H1 (cell line): Measurements from ENCODE around the gene FHAD1. TPM values are rescaled to one million over a fixed set of nuclear protein-coding genes. Genes with fewer than 3 reads are reported as not detected.

Experiments
- CTCF ChIA-PET: fragments of 300-600 bp; sonication (Branson Sonifier 250); formaldehyde crosslinking; loops from one replicate; lab custom pipeline; 2021; ENCODE audit not compliant: partially characterized antibody; lab: Charles Lee
- POLR2A ChIA-PET: fragments of 300-600 bp; sonication (Branson Sonifier 250); formaldehyde crosslinking; loops from one replicate; lab custom pipeline; 2021; ENCODE audit warnings: inconsistent platforms; ENCODE audit not compliant: partially characterized antibody; lab: Charles Lee
- DNase-seq, 2 experiments: peaks; one replicate each; pipeline versions ENCODE4 v3.0.0 to v3.0.0-alpha.2; 2010 to 2022; ENCODE audit warnings: low spot score in 2 of 2, low read depth in 1 of 2, mixed read lengths in 1 of 2
- FAIRE-seq: peaks from 2 replicates; lab custom pipeline; 2011; peaks lifted over from hg19 to GRCh38; lab: Jason Lieb, UNC
- H2AFZ ChIP-seq: 2 replicates; pipeline ENCODE4 v1.8.1; 2012; ENCODE audit warnings: low read length, inconsistent platforms
- H2AK5ac ChIP-seq: 2 replicates; pipeline ENCODE4 v1.6.1; 2013; ENCODE audit warnings: low read depth, low read length
- H2BK120ac ChIP-seq: replicated peaks from 2 replicates; pipeline ENCODE3; 2013; ENCODE audit warnings: low read depth, low read length, inconsistent platforms
- H2BK12ac ChIP-seq: 2 replicates; pipeline ENCODE4 v1.6.1; 2013; ENCODE audit warnings: low read depth, low read length
- H2BK15ac ChIP-seq: 2 replicates; pipeline ENCODE4 v1.6.1; 2013; ENCODE audit warnings: low read length
- H2BK20ac ChIP-seq: 2 replicates; pipeline ENCODE4 v1.6.1; 2013; ENCODE audit warnings: low read length
- H2BK5ac ChIP-seq: 2 replicates; pipeline ENCODE4 v1.6.1; 2013; ENCODE audit warnings: low read depth, low read length
- H3K14ac ChIP-seq: 2 replicates; pipeline ENCODE4 v1.6.1; 2013; ENCODE audit warnings: inconsistent platforms; ENCODE audit not compliant: insufficient read length
- H3K18ac ChIP-seq: 2 replicates; pipeline ENCODE4 v1.6.1; 2013; ENCODE audit warnings: low read length; ENCODE audit errors: extremely low read depth
- H3K23ac ChIP-seq: 2 replicates; pipeline ENCODE4 v1.6.1; 2013; ENCODE audit warnings: inconsistent platforms; ENCODE audit not compliant: insufficient read length
- H3K23me2 ChIP-seq: 2 replicates; pipeline ENCODE4 v1.6.1; 2013; ENCODE audit warnings: low read depth, low read length
- H3K27ac ChIP-seq: 2 replicates; pipeline ENCODE4 v1.6.1; 2011; ENCODE audit warnings: low read depth, low read length, inconsistent platforms
- H3K27me3 ChIP-seq, 4 experiments: replicated peaks in 1 of 4; 1 replicate in 1 of 4; 2 replicates in 3 of 4; pipeline versions ENCODE4 v1.6.1 to v1.8.1; 2011 to 2013; ENCODE audit warnings: low read length in 3 of 4, mild to moderate bottlenecking in 3 of 4, inconsistent platforms in 2 of 4, mixed read lengths in 2 of 4, moderate library complexity in 1 of 4; ENCODE audit not compliant: control insufficient read depth in 3 of 4, insufficient read depth in 3 of 4; ENCODE audit errors: extremely low read depth in 1 of 4
- H3K36me3 ChIP-seq, 4 experiments: 2 replicates each; pipeline versions ENCODE4 v1.6.1 to v1.8.1; 2011 to 2013; ENCODE audit warnings: mild to moderate bottlenecking in 4 of 4, low read length in 3 of 4, moderate library complexity in 2 of 4, control low read depth in 1 of 4, inconsistent platforms in 1 of 4; ENCODE audit not compliant: insufficient read depth in 4 of 4, control insufficient read depth in 2 of 4
- H3K4ac ChIP-seq: replicated peaks from 2 replicates; pipeline ENCODE3; 2013; ENCODE audit warnings: low read length, low read depth, mixed read lengths, inconsistent platforms; ENCODE audit not compliant: insufficient read length
- H3K4me1 ChIP-seq, 4 experiments: replicated peaks in 1 of 4; 1 replicate in 1 of 4; 2 replicates in 3 of 4; pipeline versions ENCODE4 v1.6.1 to v1.8.1; 2011 to 2013; ENCODE audit warnings: low read length in 3 of 4, inconsistent platforms in 2 of 4, mixed read lengths in 1 of 4; ENCODE audit not compliant: insufficient read depth in 4 of 4, control insufficient read depth in 3 of 4
- H3K4me2 ChIP-seq, 2 experiments: 2 replicates each; pipeline versions ENCODE4 v1.6.1 to v1.8.1; 2011 to 2013; ENCODE audit warnings: low read depth in 2 of 2, low read length in 2 of 2, control low read depth in 1 of 2, inconsistent platforms in 1 of 2, mild to moderate bottlenecking in 1 of 2; ENCODE audit not compliant: insufficient read depth in 1 of 2
- H3K4me3 ChIP-seq, 4 experiments: fragments of 200-600, 300-600 bp in 1 of 4; sonication (generic), shearing (Covaris generic), sonication (Bioruptor Twin) in 1 of 4; 2 replicates each; pipeline versions ENCODE4 v1.5.1 to v1.8.1; 2011 to 2016; ENCODE audit warnings: low read length in 4 of 4, low read depth in 3 of 4, control low read depth in 2 of 4, inconsistent platforms in 2 of 4, mild to moderate bottlenecking in 2 of 4, mixed read lengths in 1 of 4, moderate library complexity in 1 of 4; ENCODE audit not compliant: insufficient read depth in 2 of 4; ENCODE audit errors: extremely low read depth in 1 of 4
- H3K56ac ChIP-seq: replicated peaks from 2 replicates; pipeline ENCODE3; 2013; ENCODE audit warnings: low read depth, mild to moderate bottlenecking, mixed read lengths, low read length, inconsistent platforms; ENCODE audit not compliant: insufficient read length
- H3K79me1 ChIP-seq: 2 replicates; pipeline ENCODE4 v1.6.1; 2013; ENCODE audit warnings: low read depth, low read length, control low read depth
- H3K79me2 ChIP-seq, 2 experiments: 2 replicates each; pipeline versions ENCODE4 v1.6.1 to v1.8.1; 2012 to 2013; ENCODE audit warnings: low read length in 2 of 2, mild to moderate bottlenecking in 2 of 2, inconsistent platforms in 1 of 2; ENCODE audit not compliant: insufficient read depth in 2 of 2, control insufficient read depth in 1 of 2
- H3K9ac ChIP-seq, 4 experiments: replicated peaks in 1 of 4; 1 replicate in 1 of 4; 2 replicates in 3 of 4; pipeline versions ENCODE4 v1.6.1 to v1.8.1; 2011 to 2013; ENCODE audit warnings: low read depth in 3 of 4, low read length in 3 of 4, control low read depth in 2 of 4, mild to moderate bottlenecking in 2 of 4, moderate library complexity in 2 of 4, inconsistent platforms in 1 of 4; ENCODE audit errors: extremely low read depth in 1 of 4
- H3K9me3 ChIP-seq, 2 experiments: 2 replicates each; pipeline versions ENCODE4 v1.6.1 to v1.8.1; 2012 to 2013; ENCODE audit warnings: mild to moderate bottlenecking in 2 of 2, moderate library complexity in 2 of 2, control low read depth in 1 of 2, inconsistent platforms in 1 of 2, low read depth in 1 of 2, low read length in 1 of 2, mixed read lengths in 1 of 2; ENCODE audit not compliant: insufficient read depth in 2 of 2
- H4K20me1 ChIP-seq, 2 experiments: replicated peaks in 1 of 2; 2 replicates each; pipeline versions ENCODE3 to v1.8.1; 2011 to 2013; ENCODE audit warnings: inconsistent platforms in 2 of 2, low read length in 2 of 2, mild to moderate bottlenecking in 1 of 2; ENCODE audit not compliant: insufficient read depth in 2 of 2, control insufficient read depth in 1 of 2
- H4K5ac ChIP-seq: 2 replicates; pipeline ENCODE4 v1.6.1; 2013; ENCODE audit warnings: low read length, low read depth, mixed read lengths, inconsistent platforms; ENCODE audit not compliant: insufficient read length
- H4K8ac ChIP-seq: 2 replicates; pipeline ENCODE4 v1.8.0; 2013; ENCODE audit warnings: mild to moderate bottlenecking, moderate library complexity, low read length, inconsistent platforms; ENCODE audit not compliant: insufficient read depth; ENCODE audit errors: extremely low read depth
- H4K91ac ChIP-seq: replicated peaks from 2 replicates; pipeline ENCODE3; 2013; ENCODE audit warnings: low read length, mixed read lengths, inconsistent platforms; ENCODE audit not compliant: insufficient read length
- BACH1 ChIP-seq: IDR thresholded peaks from 2 replicates; pipeline ENCODE4 v1.6.1; 2012; ENCODE audit warnings: low read length, improper control_type of control experiment
- BCL11A ChIP-seq, 2 experiments: IDR thresholded peaks; one replicate each; pipeline ENCODE4 v1.6.1; 2011; ENCODE audit warnings: low read depth in 2 of 2, low read length in 2 of 2, mild to moderate bottlenecking in 2 of 2
- CEBPB ChIP-seq: IDR thresholded peaks from 2 replicates; pipeline ENCODE4 v1.6.1; 2012; ENCODE audit warnings: low read depth, low read length
- CHD1 ChIP-seq: IDR thresholded peaks from 2 replicates; pipeline ENCODE4 v1.6.1; 2012; ENCODE audit warnings: low read depth, low read length, improper control_type of control experiment
- EGR1 ChIP-seq: IDR thresholded peaks from 2 replicates; pipeline ENCODE4 v1.6.1; 2011; ENCODE audit warnings: low read depth, low read length, borderline replicate concordance
- HDAC2 ChIP-seq, 2 experiments: fragments of 300-600 bp in 1 of 2; sonication (generic) in 1 of 2; IDR thresholded peaks; 2 replicates each; pipeline ENCODE4 v1.6.1; 2011 to 2012; ENCODE audit warnings: low read depth in 2 of 2, low read length in 2 of 2, mild to moderate bottlenecking in 2 of 2, moderate library complexity in 2 of 2, borderline replicate concordance in 1 of 2, inconsistent platforms in 1 of 2
- HDAC6 ChIP-seq: IDR thresholded peaks from one replicate; pipeline ENCODE4 v1.7.1; 2012; ENCODE audit warnings: low read depth, mild to moderate bottlenecking, inconsistent platforms, low read length, moderate library complexity
- KDM1A ChIP-seq: fragments of 200-600, 300-600 bp; sonication (generic); IDR thresholded peaks from 2 replicates; pipeline ENCODE4 v1.7.1; 2016; ENCODE audit warnings: mild to moderate bottlenecking, low read length, borderline replicate concordance
- MAFK ChIP-seq: IDR thresholded peaks from 2 replicates; pipeline ENCODE4 v1.6.1; 2012; ENCODE audit warnings: low read depth, mild to moderate bottlenecking, improper control_type of control experiment, low read length
- NRF1 ChIP-seq: IDR thresholded peaks from 2 replicates; pipeline ENCODE4 v1.6.1; 2011; ENCODE audit warnings: mild to moderate bottlenecking, low read depth, low read length, improper control_type of control experiment
- POLR2A ChIP-seq, 2 experiments: IDR thresholded peaks; 1 replicate in 1 of 2; 2 replicates in 1 of 2; pipeline ENCODE4 v1.6.1; 2011; ENCODE audit warnings: low read depth in 2 of 2, low read length in 2 of 2, mild to moderate bottlenecking in 2 of 2; ENCODE audit errors: control extremely low read depth in 1 of 2
- RXRA ChIP-seq: IDR thresholded peaks from 2 replicates; pipeline ENCODE4 v1.6.1; 2011; ENCODE audit warnings: low read depth, mild to moderate bottlenecking, low read length, moderate library complexity; ENCODE audit not compliant: insufficient read depth
- SUZ12 ChIP-seq: fragments of 200-600 bp; sonication (generic); IDR thresholded peaks from 2 replicates; pipeline ENCODE4 v1.6.1; 2012; ENCODE audit warnings: mild to moderate bottlenecking, inconsistent platforms, low read length, moderate library complexity, mixed read lengths
- WGBS, 2 experiments: shearing (Covaris generic) in 1 of 2; methylation state at CpG; one replicate each; pipeline versions ENCODE4 v1.1.6 to v1.1.7; 2013 to 2015; ENCODE audit warnings: low lambda C conversion rate in 2 of 2, mixed read lengths in 2 of 2, inconsistent platforms in 1 of 2, low coverage in 1 of 2, missing lambda C conversion rate in 1 of 2; ENCODE audit not compliant: insufficient replicate concordance in 2 of 2, insufficient coverage in 1 of 2, insufficient read length in 1 of 2; ENCODE audit errors: extremely low coverage in 1 of 2, missing lambda C conversion rate in 1 of 2; 5-methylcytosine and 5-hydroxymethylcytosine counted together
- polyA plus RNA-seq, 7 experiments: library from polyadenylated mRNA; depleted of rRNA in 3 of 7; stranded (reverse) in 5 of 7; unstranded in 2 of 7; fragments of >200 nt in 5 of 7; fragments of 200-250 nt in 2 of 7; gene quantifications; 1 replicate in 5 of 7; 2 replicates in 1 of 7; 4 replicates in 1 of 7; pipeline versions ENCODE4 v1.2.1 to v1.2.3, GENCODE V29; 2011 to 2013; ENCODE audit warnings: missing spikeins in 2 of 7, mixed read lengths in 2 of 7
- total RNA-seq: library from RNA; stranded (reverse); fragmentation: NEBNext Ultra II Directional; extraction: Animal tissue kit (Norgen Biotek cat#: 25700); gene quantifications from 2 replicates; pipeline ENCODE4 v1.2.1, GENCODE V29; 2021

The FHAD1 gene
- total and polyA plus RNA-seq, 2 of the 8 experiments (the other 6 are each of a cell fraction or from before 2014, with no cell fraction given), result 0.39 to 0.69 TPM

- H2BK12ac ChIP-seq, result no peak overlapping the region
- H3K56ac ChIP-seq, result no peak overlapping the region
- H3K4me3 ChIP-seq, result no peak overlapping the region
- POLR2A ChIA-PET, result interaction anchor here (0.7 to 1.9 kb wide), 2 partner anchors 12 to 40 kb away, joined by 3 to 5 read pairs; no protein-coding TSS in a partner anchor
- peaks cover 0 to 7% (median 3%) of the 10 kb centered on the region in 4 experiments; a peak in 3 of 7 replicates for H3K4me1 ChIP-seq
- H2BK20ac ChIP-seq, result no peak overlapping the region
- DNase-seq, result no peak
- no peak overlapping the region for H3K23ac ChIP-seq
- H3K4ac ChIP-seq, result no peak overlapping the region
- peaks cover 3 to 5% of the 10 kb centered on the region in 2 experiments for H4K20me1 ChIP-seq
- H3K27me3 ChIP-seq, result no peaks in the 10 kb centered on the region
- no peak overlapping the region for H2AFZ ChIP-seq
- no peaks in the 10 kb centered on the region for H3K23me2 ChIP-seq
- H3K18ac ChIP-seq, result no peak overlapping the region
- no peak overlapping the region for H2AK5ac ChIP-seq
- no peaks in the 10 kb centered on the region for H3K79me2 ChIP-seq
- no peak overlapping the region for H4K5ac ChIP-seq
- H2BK15ac ChIP-seq, result no peak overlapping the region
- no peaks in the 10 kb centered on the region for H3K79me1 ChIP-seq
- 88% methylated on average over 11 of the region's 11 CpGs; no CpG with 5 or more reads in 1 of the 2 experiments for WGBS, 2 experiments
- H3K4me2 ChIP-seq, result no peak overlapping the region
- H2BK5ac ChIP-seq, result no peak overlapping the region
- no peak overlapping the region for H3K27ac ChIP-seq
- peak overlapping the region; percentile 46; the same call in 1 of the 2 replicates for H4K8ac ChIP-seq
- no peak overlapping the region for H3K9ac ChIP-seq
- no peak for FAIRE-seq
- H2BK120ac ChIP-seq, result no peak overlapping the region
- H3K36me3 ChIP-seq, result no peaks in the 10 kb centered on the region; a peak in 2 of 8 replicates
- no peak overlapping the region for H3K14ac ChIP-seq
- no peaks in the 10 kb centered on the region for H3K9me3 ChIP-seq
- H4K91ac ChIP-seq, result no peak overlapping the region
- CTCF ChIA-PET, result interaction anchor here (1.0 to 16.9 kb wide), 4 partner anchors 9 to 110 kb away, joined by 3 to 170 read pairs (median 12); no protein-coding TSS in a partner anchor
- TF ChIP-seq MAFK, result no peak
- TF ChIP-seq HDAC6, result no peak
- TF ChIP-seq CHD1, result no peak
- no peak for TF ChIP-seq CEBPB
- peak in 1 of 2 experiments; percentile 75; a peak in 1 of 4 replicates for TF ChIP-seq HDAC2 (IDR thresholded peaks at IDR 0.05; ENCODE audit: borderline replicate concordance in 1 of 2, low read depth in 2 of 2, low read length in 2 of 2)
- no peak for TF ChIP-seq SUZ12
- no peak for TF ChIP-seq BCL11A (IDR thresholded peaks at IDR 0.05; ENCODE audit: low read depth in 2 of 2, low read length in 2 of 2)
- TF ChIP-seq BACH1, result no peak
- peak; percentile 95 for TF ChIP-seq KDM1A
- TF ChIP-seq RXRA, result no peak
- TF ChIP-seq EGR1, result no peak
- no peak for TF ChIP-seq POLR2A (IDR thresholded peaks at IDR 0.05; ENCODE audit: control extremely low read depth in 1 of 2, low read depth in 2 of 2, low read length in 2 of 2)
- TF ChIP-seq NRF1, result no peak
Observed at GRCh38 chr1:15423355-15424077, 176.5 kb downstream of the FHAD1 start.
